Measurements from ENCODE around the gene CDC25A. TPM values are rescaled to one million over a fixed set of nuclear protein-coding genes. Genes with fewer than 3 reads are reported as not detected.

Gene CDC25A
- polyA plus RNA-seq, 2 of the 4 experiments (the other 2 are of a cell fraction) = 6.4 to 9.8 TPM

DNA sequence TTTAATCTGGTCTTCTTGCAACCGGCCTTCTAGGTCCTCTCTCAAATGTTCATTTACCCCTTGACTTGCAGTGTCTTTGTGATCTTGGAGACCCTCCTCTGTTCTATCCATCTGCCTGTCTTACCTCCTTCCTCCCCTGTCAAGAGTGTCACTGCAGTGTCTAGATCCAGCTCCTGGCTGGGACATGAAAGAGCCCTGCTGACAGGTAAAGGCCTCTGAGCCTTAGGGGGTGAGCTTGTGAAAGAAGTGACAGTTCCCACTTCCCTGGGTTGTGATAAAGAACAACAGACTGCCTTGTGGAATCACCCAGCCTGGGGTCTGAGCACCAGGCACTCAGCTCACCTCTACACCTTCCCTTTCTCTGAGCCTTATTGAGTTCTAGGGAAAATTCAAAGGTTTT, 68.0 kb downstream of the CDC25A start:
- Histone ChIP-seq H3K4me3 (no peak overlapping the region), H3K9me3 (no peaks in the 10 kb centered on the region), H3K4me2 (no peak overlapping the region), H3K27ac (no peak overlapping the region), H3K4me1 (peaks cover 7% of the 10 kb centered on the region; the same call in 2 of the 3 replicates)
- no peak; a peak in 1 of 6 replicates for ATAC-seq
- TF ChIP-seq, protein P1, sequence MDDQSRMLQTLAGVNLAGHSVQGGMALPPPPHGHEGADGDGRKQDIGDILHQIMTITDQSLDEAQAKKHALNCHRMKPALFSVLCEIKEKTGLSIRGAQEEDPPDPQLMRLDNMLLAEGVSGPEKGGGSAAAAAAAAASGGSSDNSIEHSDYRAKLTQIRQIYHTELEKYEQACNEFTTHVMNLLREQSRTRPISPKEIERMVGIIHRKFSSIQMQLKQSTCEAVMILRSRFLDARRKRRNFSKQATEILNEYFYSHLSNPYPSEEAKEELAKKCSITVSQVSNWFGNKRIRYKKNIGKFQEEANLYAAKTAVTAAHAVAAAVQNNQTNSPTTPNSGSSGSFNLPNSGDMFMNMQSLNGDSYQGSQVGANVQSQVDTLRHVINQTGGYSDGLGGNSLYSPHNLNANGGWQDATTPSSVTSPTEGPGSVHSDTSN (IDR thresholded peaks at IDR 0.05) = no peak
- TF ChIP-seq NPAS2 (CRISPR knock-in tag; IDR thresholded peaks at IDR 0.05; ENCODE audit: borderline replicate concordance) = no peak
- no peak for TF ChIP-seq BHLHE40 (IDR thresholded peaks at IDR 0.05; ENCODE audit: low read depth, low read length)
- TF ChIP-seq CHD2 (IDR thresholded peaks at IDR 0.05; ENCODE audit: low read length, partially characterized antibody) = no peak
- ChIA-PET POLR2A (no interaction called here), CTCF (no interaction called here)
- 94% methylated on average over 1 of the region's 1 CpG for WGBS (ENCODE audit: missing lambda C conversion rate)
- FAIRE-seq = no peak
- no peak for DNase-seq (ENCODE audit: low read depth in 1 of 2, low spot score in 1 of 2)

DNA sequence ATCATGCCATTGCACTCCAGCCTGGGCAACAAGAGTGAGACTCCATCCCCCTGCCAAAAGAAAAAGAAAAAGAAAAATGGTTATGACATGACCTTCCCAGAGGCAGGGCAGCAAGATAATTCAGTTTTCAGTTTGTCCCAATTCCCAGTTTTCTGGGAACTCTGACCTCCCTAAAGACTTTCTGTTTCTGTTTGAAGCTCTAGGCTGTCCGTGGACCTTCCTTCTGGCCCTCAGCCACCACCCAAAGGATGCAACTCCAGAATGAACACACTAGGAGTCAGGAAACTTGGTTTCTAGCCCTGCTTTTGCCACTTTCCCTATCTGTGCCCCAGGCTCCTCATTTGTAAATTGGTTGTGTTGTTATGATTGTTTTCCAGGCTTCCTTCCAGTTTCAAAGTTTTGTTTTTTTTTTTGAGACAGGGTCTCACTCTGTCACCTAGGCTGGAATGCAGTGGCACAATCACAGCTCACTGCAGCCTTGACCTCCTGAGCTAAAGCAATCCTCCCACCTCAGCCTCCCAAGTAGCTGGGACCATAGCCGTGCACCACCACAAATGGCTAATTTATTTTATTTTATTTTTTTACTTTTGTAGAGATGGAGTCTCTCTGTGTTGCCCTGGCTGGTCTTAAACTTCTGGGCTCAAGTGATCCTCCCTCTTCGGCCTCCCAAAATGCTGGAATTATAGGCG, 68.6 kb downstream of the CDC25A start:
- ChIA-PET POLR2A (no interaction called here), CTCF (no interaction called here)
- H3K4me2 ChIP-seq = no peak overlapping the region
- DNase-seq (ENCODE audit: low read depth in 1 of 2, low spot score in 1 of 2) = no peak
- TF ChIP-seq RARB (CRISPR knock-in tag; IDR thresholded peaks at IDR 0.05) (no peak), FOSL2 (IDR thresholded peaks at IDR 0.05) (no peak), FOSL2 (CRISPR knock-in tag; IDR thresholded peaks at IDR 0.05) (no peak), HEYL (CRISPR knock-in tag; IDR thresholded peaks at IDR 0.05) (no peak), PHF8 (IDR thresholded peaks at IDR 0.05; ENCODE audit: borderline replicate concordance, low read depth) (no peak), ZFP36 (IDR thresholded peaks at IDR 0.05; ENCODE audit: borderline replicate concordance, partially characterized antibody) (no peak), ZC3H11A (IDR thresholded peaks at IDR 0.05) (no peak), BHLHE40 (IDR thresholded peaks at IDR 0.05; ENCODE audit: low read depth, low read length) (no peak), NR3C1 (IDR thresholded peaks at IDR 0.05) (no peak), EHMT2 (IDR thresholded peaks at IDR 0.05; ENCODE audit: low read depth) (no peak), POLR2A (IDR thresholded peaks at IDR 0.05; ENCODE audit: low read length) (no peak), KDM1A (IDR thresholded peaks at IDR 0.05; ENCODE audit: low read depth) (no peak), HDAC2 (IDR thresholded peaks at IDR 0.05) (no peak), ESRRA (IDR thresholded peaks at IDR 0.05; ENCODE audit: borderline replicate concordance, low read length) (no peak)
- TF ChIP-seq, protein P2, sequence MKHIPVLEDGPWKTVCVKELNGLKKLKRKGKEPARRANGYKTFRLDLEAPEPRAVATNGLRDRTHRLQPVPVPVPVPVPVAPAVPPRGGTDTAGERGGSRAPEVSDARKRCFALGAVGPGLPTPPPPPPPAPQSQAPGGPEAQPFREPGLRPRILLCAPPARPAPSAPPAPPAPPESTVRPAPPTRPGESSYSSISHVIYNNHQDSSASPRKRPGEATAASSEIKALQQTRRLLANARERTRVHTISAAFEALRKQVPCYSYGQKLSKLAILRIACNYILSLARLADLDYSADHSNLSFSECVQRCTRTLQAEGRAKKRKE (CRISPR knock-in tag; IDR thresholded peaks at IDR 0.05; ENCODE audit: low read depth) = no peak
- TF ChIP-seq, protein P3, sequence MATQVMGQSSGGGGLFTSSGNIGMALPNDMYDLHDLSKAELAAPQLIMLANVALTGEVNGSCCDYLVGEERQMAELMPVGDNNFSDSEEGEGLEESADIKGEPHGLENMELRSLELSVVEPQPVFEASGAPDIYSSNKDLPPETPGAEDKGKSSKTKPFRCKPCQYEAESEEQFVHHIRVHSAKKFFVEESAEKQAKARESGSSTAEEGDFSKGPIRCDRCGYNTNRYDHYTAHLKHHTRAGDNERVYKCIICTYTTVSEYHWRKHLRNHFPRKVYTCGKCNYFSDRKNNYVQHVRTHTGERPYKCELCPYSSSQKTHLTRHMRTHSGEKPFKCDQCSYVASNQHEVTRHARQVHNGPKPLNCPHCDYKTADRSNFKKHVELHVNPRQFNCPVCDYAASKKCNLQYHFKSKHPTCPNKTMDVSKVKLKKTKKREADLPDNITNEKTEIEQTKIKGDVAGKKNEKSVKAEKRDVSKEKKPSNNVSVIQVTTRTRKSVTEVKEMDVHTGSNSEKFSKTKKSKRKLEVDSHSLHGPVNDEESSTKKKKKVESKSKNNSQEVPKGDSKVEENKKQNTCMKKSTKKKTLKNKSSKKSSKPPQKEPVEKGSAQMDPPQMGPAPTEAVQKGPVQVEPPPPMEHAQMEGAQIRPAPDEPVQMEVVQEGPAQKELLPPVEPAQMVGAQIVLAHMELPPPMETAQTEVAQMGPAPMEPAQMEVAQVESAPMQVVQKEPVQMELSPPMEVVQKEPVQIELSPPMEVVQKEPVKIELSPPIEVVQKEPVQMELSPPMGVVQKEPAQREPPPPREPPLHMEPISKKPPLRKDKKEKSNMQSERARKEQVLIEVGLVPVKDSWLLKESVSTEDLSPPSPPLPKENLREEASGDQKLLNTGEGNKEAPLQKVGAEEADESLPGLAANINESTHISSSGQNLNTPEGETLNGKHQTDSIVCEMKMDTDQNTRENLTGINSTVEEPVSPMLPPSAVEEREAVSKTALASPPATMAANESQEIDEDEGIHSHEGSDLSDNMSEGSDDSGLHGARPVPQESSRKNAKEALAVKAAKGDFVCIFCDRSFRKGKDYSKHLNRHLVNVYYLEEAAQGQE (IDR thresholded peaks at IDR 0.05) = no peak
- peak in 1 of 2 experiments; percentile 29; a peak in 1 of 6 replicates for ATAC-seq
- no peak for FAIRE-seq
- H3K4me3 ChIP-seq = no peak overlapping the region
- H3K4me1 ChIP-seq = peaks cover 1% of the 10 kb centered on the region; the same call in 2 of the 3 replicates
- no peaks in the 10 kb centered on the region for H3K9me3 ChIP-seq
- 72% methylated on average over 4 of the region's 4 CpGs for WGBS (ENCODE audit: missing lambda C conversion rate)
- no peak overlapping the region for H3K27ac ChIP-seq
